H1 (cell line): ENCODE results near the gene TRIM9. TPM values are rescaled to one million over a fixed set of nuclear protein-coding genes. Genes with fewer than 3 reads are reported as not detected.

ENCODE experiments used
- CTCF ChIA-PET: fragments of 300-600 bp; sonication (Branson Sonifier 250); formaldehyde crosslinking; loops from one replicate; lab custom pipeline; 2021; ENCODE audit not compliant: partially characterized antibody; lab: Charles Lee
- POLR2A ChIA-PET: fragments of 300-600 bp; sonication (Branson Sonifier 250); formaldehyde crosslinking; loops from one replicate; lab custom pipeline; 2021; ENCODE audit warnings: inconsistent platforms; ENCODE audit not compliant: partially characterized antibody; lab: Charles Lee
- DNase-seq, 2 experiments: peaks; one replicate each; pipeline versions ENCODE4 v3.0.0 to v3.0.0-alpha.2; 2010 to 2022; ENCODE audit warnings: low spot score in 2 of 2, low read depth in 1 of 2, mixed read lengths in 1 of 2
- FAIRE-seq: peaks from 2 replicates; lab custom pipeline; 2011; peaks lifted over from hg19 to GRCh38; lab: Jason Lieb, UNC
- H2AFZ ChIP-seq: 2 replicates; pipeline ENCODE4 v1.8.1; 2012; ENCODE audit warnings: low read length, inconsistent platforms
- H2AK5ac ChIP-seq: 2 replicates; pipeline ENCODE4 v1.6.1; 2013; ENCODE audit warnings: low read depth, low read length
- H2BK120ac ChIP-seq: replicated peaks from 2 replicates; pipeline ENCODE3; 2013; ENCODE audit warnings: low read depth, low read length, inconsistent platforms
- H2BK12ac ChIP-seq: 2 replicates; pipeline ENCODE4 v1.6.1; 2013; ENCODE audit warnings: low read depth, low read length
- H2BK15ac ChIP-seq: 2 replicates; pipeline ENCODE4 v1.6.1; 2013; ENCODE audit warnings: low read length
- H2BK20ac ChIP-seq: 2 replicates; pipeline ENCODE4 v1.6.1; 2013; ENCODE audit warnings: low read length
- H2BK5ac ChIP-seq: 2 replicates; pipeline ENCODE4 v1.6.1; 2013; ENCODE audit warnings: low read depth, low read length
- H3K14ac ChIP-seq: 2 replicates; pipeline ENCODE4 v1.6.1; 2013; ENCODE audit warnings: inconsistent platforms; ENCODE audit not compliant: insufficient read length
- H3K18ac ChIP-seq: 2 replicates; pipeline ENCODE4 v1.6.1; 2013; ENCODE audit warnings: low read length; ENCODE audit errors: extremely low read depth
- H3K23ac ChIP-seq: 2 replicates; pipeline ENCODE4 v1.6.1; 2013; ENCODE audit warnings: inconsistent platforms; ENCODE audit not compliant: insufficient read length
- H3K23me2 ChIP-seq: 2 replicates; pipeline ENCODE4 v1.6.1; 2013; ENCODE audit warnings: low read depth, low read length
- H3K27ac ChIP-seq: 2 replicates; pipeline ENCODE4 v1.6.1; 2011; ENCODE audit warnings: low read depth, low read length, inconsistent platforms
- H3K27me3 ChIP-seq, 4 experiments: replicated peaks in 1 of 4; 1 replicate in 1 of 4; 2 replicates in 3 of 4; pipeline versions ENCODE4 v1.6.1 to v1.8.1; 2011 to 2013; ENCODE audit warnings: low read length in 3 of 4, mild to moderate bottlenecking in 3 of 4, inconsistent platforms in 2 of 4, mixed read lengths in 2 of 4, moderate library complexity in 1 of 4; ENCODE audit not compliant: control insufficient read depth in 3 of 4, insufficient read depth in 3 of 4; ENCODE audit errors: extremely low read depth in 1 of 4
- H3K36me3 ChIP-seq, 4 experiments: 2 replicates each; pipeline versions ENCODE4 v1.6.1 to v1.8.1; 2011 to 2013; ENCODE audit warnings: mild to moderate bottlenecking in 4 of 4, low read length in 3 of 4, moderate library complexity in 2 of 4, control low read depth in 1 of 4, inconsistent platforms in 1 of 4; ENCODE audit not compliant: insufficient read depth in 4 of 4, control insufficient read depth in 2 of 4
- H3K4ac ChIP-seq: replicated peaks from 2 replicates; pipeline ENCODE3; 2013; ENCODE audit warnings: low read length, low read depth, mixed read lengths, inconsistent platforms; ENCODE audit not compliant: insufficient read length
- H3K4me1 ChIP-seq, 4 experiments: replicated peaks in 1 of 4; 1 replicate in 1 of 4; 2 replicates in 3 of 4; pipeline versions ENCODE4 v1.6.1 to v1.8.1; 2011 to 2013; ENCODE audit warnings: low read length in 3 of 4, inconsistent platforms in 2 of 4, mixed read lengths in 1 of 4; ENCODE audit not compliant: insufficient read depth in 4 of 4, control insufficient read depth in 3 of 4
- H3K4me2 ChIP-seq, 2 experiments: 2 replicates each; pipeline versions ENCODE4 v1.6.1 to v1.8.1; 2011 to 2013; ENCODE audit warnings: low read depth in 2 of 2, low read length in 2 of 2, control low read depth in 1 of 2, inconsistent platforms in 1 of 2, mild to moderate bottlenecking in 1 of 2; ENCODE audit not compliant: insufficient read depth in 1 of 2
- H3K4me3 ChIP-seq, 4 experiments: fragments of 200-600, 300-600 bp in 1 of 4; sonication (generic), shearing (Covaris generic), sonication (Bioruptor Twin) in 1 of 4; 2 replicates each; pipeline versions ENCODE4 v1.5.1 to v1.8.1; 2011 to 2016; ENCODE audit warnings: low read length in 4 of 4, low read depth in 3 of 4, control low read depth in 2 of 4, inconsistent platforms in 2 of 4, mild to moderate bottlenecking in 2 of 4, mixed read lengths in 1 of 4, moderate library complexity in 1 of 4; ENCODE audit not compliant: insufficient read depth in 2 of 4; ENCODE audit errors: extremely low read depth in 1 of 4
- H3K56ac ChIP-seq: replicated peaks from 2 replicates; pipeline ENCODE3; 2013; ENCODE audit warnings: low read depth, mild to moderate bottlenecking, mixed read lengths, low read length, inconsistent platforms; ENCODE audit not compliant: insufficient read length
- H3K79me1 ChIP-seq: 2 replicates; pipeline ENCODE4 v1.6.1; 2013; ENCODE audit warnings: low read depth, low read length, control low read depth
- H3K79me2 ChIP-seq, 2 experiments: 2 replicates each; pipeline versions ENCODE4 v1.6.1 to v1.8.1; 2012 to 2013; ENCODE audit warnings: low read length in 2 of 2, mild to moderate bottlenecking in 2 of 2, inconsistent platforms in 1 of 2; ENCODE audit not compliant: insufficient read depth in 2 of 2, control insufficient read depth in 1 of 2
- H3K9ac ChIP-seq, 4 experiments: replicated peaks in 1 of 4; 1 replicate in 1 of 4; 2 replicates in 3 of 4; pipeline versions ENCODE4 v1.6.1 to v1.8.1; 2011 to 2013; ENCODE audit warnings: low read depth in 3 of 4, low read length in 3 of 4, control low read depth in 2 of 4, mild to moderate bottlenecking in 2 of 4, moderate library complexity in 2 of 4, inconsistent platforms in 1 of 4; ENCODE audit errors: extremely low read depth in 1 of 4
- H3K9me3 ChIP-seq, 2 experiments: 2 replicates each; pipeline versions ENCODE4 v1.6.1 to v1.8.1; 2012 to 2013; ENCODE audit warnings: mild to moderate bottlenecking in 2 of 2, moderate library complexity in 2 of 2, control low read depth in 1 of 2, inconsistent platforms in 1 of 2, low read depth in 1 of 2, low read length in 1 of 2, mixed read lengths in 1 of 2; ENCODE audit not compliant: insufficient read depth in 2 of 2
- H4K20me1 ChIP-seq, 2 experiments: replicated peaks in 1 of 2; 2 replicates each; pipeline versions ENCODE3 to v1.8.1; 2011 to 2013; ENCODE audit warnings: inconsistent platforms in 2 of 2, low read length in 2 of 2, mild to moderate bottlenecking in 1 of 2; ENCODE audit not compliant: insufficient read depth in 2 of 2, control insufficient read depth in 1 of 2
- H4K5ac ChIP-seq: 2 replicates; pipeline ENCODE4 v1.6.1; 2013; ENCODE audit warnings: low read length, low read depth, mixed read lengths, inconsistent platforms; ENCODE audit not compliant: insufficient read length
- H4K8ac ChIP-seq: 2 replicates; pipeline ENCODE4 v1.8.0; 2013; ENCODE audit warnings: mild to moderate bottlenecking, moderate library complexity, low read length, inconsistent platforms; ENCODE audit not compliant: insufficient read depth; ENCODE audit errors: extremely low read depth
- H4K91ac ChIP-seq: replicated peaks from 2 replicates; pipeline ENCODE3; 2013; ENCODE audit warnings: low read length, mixed read lengths, inconsistent platforms; ENCODE audit not compliant: insufficient read length
- BACH1 ChIP-seq: IDR thresholded peaks from 2 replicates; pipeline ENCODE4 v1.6.1; 2012; ENCODE audit warnings: low read length, improper control_type of control experiment
- BRCA1 ChIP-seq: IDR thresholded peaks from 2 replicates; pipeline ENCODE4 v1.6.1; 2012; ENCODE audit warnings: low read depth, low read length, improper control_type of control experiment
- CBX5 ChIP-seq: fragments of 300-800, 300-1000 bp; sonication (generic); IDR thresholded peaks from 2 replicates; pipeline ENCODE4 v1.7.1; 2016; ENCODE audit warnings: antibody characterized with exemption, low read length, low read depth
- GABPA ChIP-seq: IDR thresholded peaks from 2 replicates; pipeline ENCODE4 v1.6.1; 2011; ENCODE audit warnings: mild to moderate bottlenecking, low read length, moderate library complexity, borderline replicate concordance; ENCODE audit not compliant: insufficient read depth
- JUN ChIP-seq: IDR thresholded peaks from 2 replicates; pipeline ENCODE4 v1.6.1; 2011; ENCODE audit warnings: low read depth, mild to moderate bottlenecking, improper control_type of control experiment, low read length
- PHF8 ChIP-seq: fragments of 200-600 bp; sonication (generic); conservative IDR thresholded peaks from 2 replicates; pipeline ENCODE4 v1.7.1; 2012; ENCODE audit warnings: low read depth, mild to moderate bottlenecking, inconsistent platforms, low read length, moderate library complexity
- SIN3A ChIP-seq, 2 experiments: IDR thresholded peaks in 1 of 2; conservative IDR thresholded peaks in 1 of 2; 2 replicates each; pipeline ENCODE4 v1.6.1; 2011 to 2012; ENCODE audit warnings: low read length in 2 of 2, improper control_type of control experiment in 1 of 2, low read depth in 1 of 2, mild to moderate bottlenecking in 1 of 2
- SIRT6 ChIP-seq: IDR thresholded peaks from one replicate; pipeline ENCODE4 v1.7.1; 2012; ENCODE audit warnings: low read length, inconsistent platforms
- SP4 ChIP-seq: IDR thresholded peaks from 2 replicates; pipeline ENCODE4 v1.6.1; 2012; ENCODE audit warnings: low read length, inconsistent platforms
- TBP ChIP-seq: IDR thresholded peaks from 2 replicates; pipeline ENCODE4 v1.6.1; 2011; ENCODE audit warnings: low read depth, low read length, improper control_type of control experiment
- WGBS, 2 experiments: shearing (Covaris generic) in 1 of 2; methylation state at CpG; one replicate each; pipeline versions ENCODE4 v1.1.6 to v1.1.7; 2013 to 2015; ENCODE audit warnings: low lambda C conversion rate in 2 of 2, mixed read lengths in 2 of 2, inconsistent platforms in 1 of 2, low coverage in 1 of 2, missing lambda C conversion rate in 1 of 2; ENCODE audit not compliant: insufficient replicate concordance in 2 of 2, insufficient coverage in 1 of 2, insufficient read length in 1 of 2; ENCODE audit errors: extremely low coverage in 1 of 2, missing lambda C conversion rate in 1 of 2; 5-methylcytosine and 5-hydroxymethylcytosine counted together
- polyA plus RNA-seq, 7 experiments: library from polyadenylated mRNA; depleted of rRNA in 3 of 7; stranded (reverse) in 5 of 7; unstranded in 2 of 7; fragments of >200 nt in 5 of 7; fragments of 200-250 nt in 2 of 7; gene quantifications; 1 replicate in 5 of 7; 2 replicates in 1 of 7; 4 replicates in 1 of 7; pipeline versions ENCODE4 v1.2.1 to v1.2.3, GENCODE V29; 2011 to 2013; ENCODE audit warnings: missing spikeins in 2 of 7, mixed read lengths in 2 of 7
- total RNA-seq: library from RNA; stranded (reverse); fragmentation: NEBNext Ultra II Directional; extraction: Animal tissue kit (Norgen Biotek cat#: 25700); gene quantifications from 2 replicates; pipeline ENCODE4 v1.2.1, GENCODE V29; 2021

Gene TRIM9
- total and polyA plus RNA-seq, 2 of the 8 experiments (the other 6 are each of a cell fraction or from before 2014, with no cell fraction given), result 2.7 to 5.4 TPM

DNA sequence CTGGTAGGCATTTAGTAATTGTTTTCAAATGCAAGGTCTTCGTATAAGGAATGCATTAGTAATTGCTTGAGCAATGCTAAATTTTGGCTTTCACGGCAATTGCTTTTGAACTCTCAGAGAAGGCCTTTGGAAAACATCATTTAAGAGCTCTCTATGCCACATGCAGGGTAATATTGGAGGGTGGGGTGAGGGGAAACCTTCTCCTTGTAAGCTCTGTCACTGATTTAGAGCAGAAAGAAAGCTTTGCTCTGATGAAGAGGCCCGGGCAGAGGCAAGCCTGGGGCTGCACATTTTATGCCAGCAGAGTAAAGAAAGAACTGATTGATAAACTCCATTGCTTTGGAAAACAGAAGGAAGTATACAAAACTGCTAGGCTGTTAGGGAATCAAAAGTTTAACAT lies 70.9 kb downstream of the TRIM9 start:
- Histone ChIP-seq H3K79me1 (no peaks in the 10 kb centered on the region), H4K8ac (no peak overlapping the region), H2BK5ac (no peak overlapping the region), H3K18ac (no peak overlapping the region), H3K4me3 (no peak overlapping the region), H2AK5ac (no peak overlapping the region), H3K23me2 (no peaks in the 10 kb centered on the region; the same call in 1 of the 2 replicates), H2BK15ac (no peak overlapping the region), H3K4me2 (no peak overlapping the region), H3K27ac (no peak overlapping the region), H3K27me3 (no peaks in the 10 kb centered on the region), H2BK20ac (no peak overlapping the region), H4K20me1 (no peaks in the 10 kb centered on the region), H3K56ac (no peak overlapping the region), H3K14ac (no peak overlapping the region), H2BK120ac (no peak overlapping the region), H3K9ac (no peak overlapping the region), H2AFZ (no peak overlapping the region), H4K5ac (no peak overlapping the region), H3K4me1 (no peaks in the 10 kb centered on the region), H3K4ac (no peak overlapping the region), H3K23ac (no peak overlapping the region), H4K91ac (no peak overlapping the region), H3K9me3 (no peaks in the 10 kb centered on the region), H2BK12ac (no peak overlapping the region), H3K36me3 (no peaks in the 10 kb centered on the region), H3K79me2 (no peaks in the 10 kb centered on the region)
- ChIA-PET CTCF (interaction anchor here (1.0 to 1.4 kb wide), 2 partner anchors 24 to 195 kb away, joined by 4 to 5 read pairs; no protein-coding TSS in a partner anchor), POLR2A (interaction anchor here (1.5 kb wide), 1 partner anchor 10 kb away, joined by 5 read pairs; no protein-coding TSS in a partner anchor)
- TF ChIP-seq PHF8, result no peak
- TF ChIP-seq BACH1, result no peak
- no peak for TF ChIP-seq BRCA1
- TF ChIP-seq GABPA, result no peak
- TF ChIP-seq JUN, result no peak
- TF ChIP-seq CBX5, result no peak
- TF ChIP-seq SP4, result no peak
- TF ChIP-seq TBP, result no peak
- TF ChIP-seq SIRT6, result no peak
- TF ChIP-seq SIN3A (conservative IDR thresholded peaks at IDR 0.05 in 1 of 2, IDR thresholded peaks at IDR 0.05 in 1 of 2; ENCODE audit: low read depth in 1 of 2, low read length in 2 of 2), result no peak
- 89% methylated on average over 3 of the region's 3 CpGs; no CpG with 5 or more reads in 1 of the 2 experiments for WGBS, 2 experiments
- no peak for DNase-seq
- FAIRE-seq, result no peak
